ENCODE results near the gene PNLIPRP1.

Gene PNLIPRP1

GRCh38 chr10:116596062-116596461 is 5.3 kb downstream of the PNLIPRP1 start:
- DNase-seq = no peak
- in situ Hi-C loops (cut with HindIII; ENCODE audit: low pct_ligation_motif_present, low pct_unique_long_range_greater_than_20kb, low sequenced_read_pairs) = no loop called here

GRCh38 chr10:116597543-116597942 is 6.8 kb downstream of the PNLIPRP1 start:
- no peak for DNase-seq
- in situ Hi-C loops (cut with HindIII; ENCODE audit: low pct_ligation_motif_present, low pct_unique_long_range_greater_than_20kb, low sequenced_read_pairs) = no loop called here

GRCh38 chr10:116598329-116598728 is 7.6 kb downstream of the PNLIPRP1 start:
- DNase-seq = no peak
- in situ Hi-C loops (cut with HindIII; ENCODE audit: low pct_ligation_motif_present, low pct_unique_long_range_greater_than_20kb, low sequenced_read_pairs) = no loop called here

GRCh38 chr10:116599991-116600390 is 9.2 kb downstream of the PNLIPRP1 start:
- DNase-seq = no peak
- in situ Hi-C loops (cut with HindIII; ENCODE audit: low pct_ligation_motif_present, low pct_unique_long_range_greater_than_20kb, low sequenced_read_pairs) = no loop called here

GRCh38 chr10:116602648-116603400 is 12.1 kb downstream of the PNLIPRP1 start:
- in situ Hi-C loops (cut with HindIII; ENCODE audit: low pct_ligation_motif_present, low pct_unique_long_range_greater_than_20kb, low sequenced_read_pairs) = no loop called here

GRCh38 chr10:116606061-116606483 is 15.3 kb downstream of the PNLIPRP1 start:
- in situ Hi-C loops (cut with HindIII; ENCODE audit: low pct_ligation_motif_present, low pct_unique_long_range_greater_than_20kb, low sequenced_read_pairs) = no loop called here

More at GRCh38 chr10:116602648-116603400, 12.1 kb downstream of the PNLIPRP1 start:
- no peak for DNase-seq

GRCh38 chr10:116607336-116607735 is 16.6 kb downstream of the PNLIPRP1 start:
- in situ Hi-C loops (cut with HindIII; ENCODE audit: low pct_ligation_motif_present, low pct_unique_long_range_greater_than_20kb, low sequenced_read_pairs) = no loop called here
- DNase-seq = no peak

More at GRCh38 chr10:116606061-116606483, 15.3 kb downstream of the PNLIPRP1 start:
- DNase-seq = no peak

GRCh38 chr10:116608686-116609594 is 18.2 kb downstream of the PNLIPRP1 start:
- in situ Hi-C loops (cut with HindIII; ENCODE audit: low pct_ligation_motif_present, low pct_unique_long_range_greater_than_20kb, low sequenced_read_pairs) = no loop called here
- DNase-seq = no peak

- in situ Hi-C loops (cut with HindIII; ENCODE audit: low pct_ligation_motif_present, low pct_unique_long_range_greater_than_20kb, low sequenced_read_pairs) = no loop called here
- DNase-seq = no peak
These were observed 19.8 kb downstream of the PNLIPRP1 start for GRCh38 chr10:116610443-116611152.

- in situ Hi-C loops (cut with HindIII; ENCODE audit: low pct_ligation_motif_present, low pct_unique_long_range_greater_than_20kb, low sequenced_read_pairs) = no loop called here
- DNase-seq = no peak
These were observed 20.4 kb downstream of the PNLIPRP1 start for GRCh38 chr10:116611153-116611545.

GRCh38 chr10:116612107-116612769 is 21.5 kb downstream of the PNLIPRP1 start:
- no peak for DNase-seq
- in situ Hi-C loops (cut with HindIII; ENCODE audit: low pct_ligation_motif_present, low pct_unique_long_range_greater_than_20kb, low sequenced_read_pairs) = no loop called here

GRCh38 chr10:116613471-116613870 is 22.7 kb downstream of the PNLIPRP1 start:
- in situ Hi-C loops (cut with HindIII; ENCODE audit: low pct_ligation_motif_present, low pct_unique_long_range_greater_than_20kb, low sequenced_read_pairs) = no loop called here
- DNase-seq = no peak

GRCh38 chr10:116614796-116615195 is 24.0 kb downstream of the PNLIPRP1 start:
- DNase-seq = no peak
- in situ Hi-C loops (cut with HindIII; ENCODE audit: low pct_ligation_motif_present, low pct_unique_long_range_greater_than_20kb, low sequenced_read_pairs) = no loop called here

GRCh38 chr10:116615199-116615776 is 24.5 kb downstream of the PNLIPRP1 start:
- DNase-seq = no peak
- in situ Hi-C loops (cut with HindIII; ENCODE audit: low pct_ligation_motif_present, low pct_unique_long_range_greater_than_20kb, low sequenced_read_pairs) = no loop called here

GRCh38 chr10:116620423-116621400 is 30.0 kb downstream of the PNLIPRP1 start, which contains the start of gene PNLIPRP2:
Gene PNLIPRP2 (plus strand): TSS chr10:116620953.
- in situ Hi-C loops (cut with HindIII; ENCODE audit: low pct_ligation_motif_present, low pct_unique_long_range_greater_than_20kb, low sequenced_read_pairs) = no loop called here
- DNase-seq = no peak

GRCh38 chr10:116621476-116621875 is 30.7 kb downstream of the PNLIPRP1 start:
- no peak for DNase-seq
- in situ Hi-C loops (cut with HindIII; ENCODE audit: low pct_ligation_motif_present, low pct_unique_long_range_greater_than_20kb, low sequenced_read_pairs) = no loop called here

All from ACHN (cell line).